HEK293 (cell line): ENCODE measurements around the gene RAB11FIP3.
A peak's percentile ranks its signal among the peaks of the same experiment; 100 is the strongest.

Experiments used
- CTCF ChIA-PET: fragments of 350-600 bp; formaldehyde crosslinking; extraction: SDS; loops from one replicate; lab custom pipeline; 2021; ENCODE audit warnings: antibody characterized with exemption; lab: Yijun Ruan, JAX
- POLR2A ChIA-PET: fragments of 300-600 bp; formaldehyde crosslinking; extraction: SDS; loops from one replicate; lab custom pipeline; 2020; ENCODE audit warnings: antibody characterized with exemption, inconsistent platforms; lab: Yijun Ruan, JAX
- H3K27ac ChIP-seq: fragments of 200-500 bp; sonication (Bioruptor generic); 2 replicates; pipeline ENCODE4 v1.5.1; 2014; ENCODE audit warnings: low read depth, low read length, control low read depth, inconsistent platforms; ENCODE audit errors: extremely low read depth
- H3K36me3 ChIP-seq, 2 experiments: fragments of 200-500 bp in 1 of 2; sonication (Bioruptor generic) in 1 of 2; 1 replicate in 1 of 2; 2 replicates in 1 of 2; pipeline ENCODE4 v1.5.1; 2014 to 2017; ENCODE audit warnings: inconsistent platforms in 2 of 2, low read length in 2 of 2; ENCODE audit not compliant: control insufficient read depth in 2 of 2, insufficient read depth in 1 of 2
- H3K4me1 ChIP-seq: fragments of 200-500 bp; sonication (Bioruptor generic); 2 replicates; pipeline ENCODE4 v1.5.1; 2014; ENCODE audit warnings: mild to moderate bottlenecking, low read length, inconsistent platforms; ENCODE audit not compliant: control insufficient read depth, insufficient read depth
- H3K4me3 ChIP-seq: 2 replicates; pipeline ENCODE4 v1.5.1; 2011; ENCODE audit warnings: low read depth, mild to moderate bottlenecking, control low read depth, low read length, moderate library complexity
- H3K9me3 ChIP-seq: fragments of 200-500 bp; sonication (Bioruptor generic); 2 replicates; pipeline ENCODE4 v1.5.1; 2014; ENCODE audit warnings: low read depth, low read length, inconsistent platforms; ENCODE audit not compliant: control insufficient read depth, insufficient read depth
- EGR2 ChIP-seq: fragments of 450-650 bp; formaldehyde crosslinking; IDR thresholded peaks from 2 replicates; pipeline ENCODE4 v1.5.1; 2016; ENCODE audit warnings: low read depth, missing biosample characterization, missing genetic modification characterization
- GFI1B ChIP-seq: fragments of 450-650 bp; formaldehyde crosslinking; IDR thresholded peaks from 2 replicates; pipeline ENCODE4 v1.5.1; 2016; ENCODE audit warnings: missing biosample characterization, missing genetic modification characterization
- KLF7 ChIP-seq: fragments of 450-650 bp; formaldehyde crosslinking; IDR thresholded peaks from 2 replicates; pipeline ENCODE4 v1.5.1; 2016; ENCODE audit warnings: missing biosample characterization, missing genetic modification characterization, borderline replicate concordance
- MZF1 ChIP-seq: fragments of 450-650 bp; formaldehyde crosslinking; IDR thresholded peaks from 2 replicates; pipeline ENCODE4 v1.5.1; 2017; ENCODE audit warnings: missing biosample characterization, missing genetic modification characterization, borderline replicate concordance
- PRDM1 ChIP-seq: fragments of 450-650 bp; formaldehyde crosslinking; IDR thresholded peaks from 2 replicates; pipeline ENCODE4; 2016; ENCODE audit warnings: missing biosample characterization, missing genetic modification characterization
- ZNF169 ChIP-seq: fragments of 450-650 bp; formaldehyde crosslinking; IDR thresholded peaks from 2 replicates; pipeline ENCODE4 v1.5.1; 2016; ENCODE audit warnings: missing biosample characterization, missing genetic modification characterization
- ZNF211 ChIP-seq: fragments of 450-650 bp; formaldehyde crosslinking; IDR thresholded peaks from 2 replicates; pipeline ENCODE4 v1.5.1; 2016; ENCODE audit warnings: low read depth, missing biosample characterization, missing genetic modification characterization
- ZNF248 ChIP-seq: fragments of 450-650 bp; formaldehyde crosslinking; IDR thresholded peaks from 2 replicates; pipeline ENCODE4 v1.5.1; 2017; ENCODE audit warnings: missing biosample characterization, missing genetic modification characterization
- ZNF266 ChIP-seq: fragments of 450-650 bp; formaldehyde crosslinking; IDR thresholded peaks from 2 replicates; pipeline ENCODE4 v1.5.1; 2016; ENCODE audit warnings: missing biosample characterization, missing genetic modification characterization, low read depth
- ZNF274 ChIP-seq, 2 experiments: fragments of 200-500 bp in 1 of 2; fragments of 450-650 bp in 1 of 2; sonication (Bioruptor generic) in 1 of 2; formaldehyde crosslinking in 1 of 2; IDR thresholded peaks; 2 replicates each; pipeline versions ENCODE4 v1.5.1 to v1.6.1; 2014 to 2016; ENCODE audit warnings: borderline replicate concordance in 1 of 2, inconsistent platforms in 1 of 2, low read length in 1 of 2, missing biosample characterization in 1 of 2, missing genetic modification characterization in 1 of 2
- ZNF302 ChIP-seq: fragments of 450-650 bp; formaldehyde crosslinking; IDR thresholded peaks from 2 replicates; pipeline ENCODE4 v1.5.1; 2016; ENCODE audit warnings: missing biosample characterization, missing genetic modification characterization, low read depth
- ZNF561 ChIP-seq: fragments of 450-650 bp; IDR thresholded peaks from 2 replicates; pipeline ENCODE4 v1.5.1; 2018; ENCODE audit warnings: missing biosample characterization, missing genetic modification characterization, borderline replicate concordance
- ZNF624 ChIP-seq: fragments of 450-650 bp; formaldehyde crosslinking; IDR thresholded peaks from 2 replicates; pipeline ENCODE4 v1.5.1; 2017; ENCODE audit warnings: missing biosample characterization, missing genetic modification characterization
- ZNF626 ChIP-seq: fragments of 450-650 bp; sonication (Bioruptor Pico); formaldehyde crosslinking; IDR thresholded peaks from 2 replicates; pipeline ENCODE4 v1.5.1; 2018; ENCODE audit warnings: missing biosample characterization, missing genetic modification characterization, inconsistent platforms
- ZNF777 ChIP-seq: fragments of 450-650 bp; formaldehyde crosslinking; IDR thresholded peaks from 2 replicates; pipeline ENCODE4 v1.5.1; 2017; ENCODE audit warnings: missing biosample characterization, missing genetic modification characterization, borderline replicate concordance
- TF ChIP-seq, protein P1 (sequence below): fragments of 450-650 bp; formaldehyde crosslinking; IDR thresholded peaks from 2 replicates; pipeline ENCODE4 v1.5.1; 2016; ENCODE audit warnings: missing biosample characterization, missing genetic modification characterization, borderline replicate concordance
- TF ChIP-seq, protein P2 (sequence below): fragments of 450-650 bp; formaldehyde crosslinking; IDR thresholded peaks from 2 replicates; pipeline ENCODE4 v1.5.1; 2017; ENCODE audit warnings: missing biosample characterization, missing genetic modification characterization
- TF ChIP-seq, protein P3 (sequence below): fragments of 450-650 bp; formaldehyde crosslinking; IDR thresholded peaks from 2 replicates; pipeline ENCODE4 v1.5.1; 2016; ENCODE audit warnings: missing biosample characterization, missing genetic modification characterization

Gene RAB11FIP3

DNA sequence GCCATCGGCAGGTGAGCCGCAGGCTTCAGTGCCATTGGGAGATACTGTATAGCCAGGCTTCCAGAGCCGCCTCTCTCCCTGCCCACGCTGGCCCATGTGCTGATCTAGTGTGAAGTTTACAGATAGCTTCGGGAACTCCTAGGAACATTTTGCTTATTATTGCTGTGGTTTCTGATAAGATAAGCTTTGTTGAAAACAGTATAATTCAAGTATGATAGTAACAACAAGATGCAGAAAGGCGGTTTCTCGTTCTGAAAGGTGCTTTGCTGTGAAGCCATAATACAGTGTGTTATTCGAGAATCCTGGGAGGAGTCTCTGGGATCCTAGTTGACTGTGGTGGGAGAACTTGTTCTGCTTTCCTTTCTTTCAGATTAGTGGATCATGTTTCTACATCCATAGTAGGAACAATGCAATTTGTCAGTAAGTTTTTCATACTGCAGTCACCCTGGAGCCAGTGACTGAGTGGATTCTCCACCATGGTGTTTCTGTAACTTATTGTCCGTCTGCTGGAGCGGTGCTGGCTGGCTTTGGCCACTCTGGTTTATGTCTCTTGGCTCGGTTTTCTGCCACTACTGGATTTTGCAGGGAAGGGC is 31.5 kb downstream of the RAB11FIP3 start (continued):
- TF ChIP-seq, protein P1, sequence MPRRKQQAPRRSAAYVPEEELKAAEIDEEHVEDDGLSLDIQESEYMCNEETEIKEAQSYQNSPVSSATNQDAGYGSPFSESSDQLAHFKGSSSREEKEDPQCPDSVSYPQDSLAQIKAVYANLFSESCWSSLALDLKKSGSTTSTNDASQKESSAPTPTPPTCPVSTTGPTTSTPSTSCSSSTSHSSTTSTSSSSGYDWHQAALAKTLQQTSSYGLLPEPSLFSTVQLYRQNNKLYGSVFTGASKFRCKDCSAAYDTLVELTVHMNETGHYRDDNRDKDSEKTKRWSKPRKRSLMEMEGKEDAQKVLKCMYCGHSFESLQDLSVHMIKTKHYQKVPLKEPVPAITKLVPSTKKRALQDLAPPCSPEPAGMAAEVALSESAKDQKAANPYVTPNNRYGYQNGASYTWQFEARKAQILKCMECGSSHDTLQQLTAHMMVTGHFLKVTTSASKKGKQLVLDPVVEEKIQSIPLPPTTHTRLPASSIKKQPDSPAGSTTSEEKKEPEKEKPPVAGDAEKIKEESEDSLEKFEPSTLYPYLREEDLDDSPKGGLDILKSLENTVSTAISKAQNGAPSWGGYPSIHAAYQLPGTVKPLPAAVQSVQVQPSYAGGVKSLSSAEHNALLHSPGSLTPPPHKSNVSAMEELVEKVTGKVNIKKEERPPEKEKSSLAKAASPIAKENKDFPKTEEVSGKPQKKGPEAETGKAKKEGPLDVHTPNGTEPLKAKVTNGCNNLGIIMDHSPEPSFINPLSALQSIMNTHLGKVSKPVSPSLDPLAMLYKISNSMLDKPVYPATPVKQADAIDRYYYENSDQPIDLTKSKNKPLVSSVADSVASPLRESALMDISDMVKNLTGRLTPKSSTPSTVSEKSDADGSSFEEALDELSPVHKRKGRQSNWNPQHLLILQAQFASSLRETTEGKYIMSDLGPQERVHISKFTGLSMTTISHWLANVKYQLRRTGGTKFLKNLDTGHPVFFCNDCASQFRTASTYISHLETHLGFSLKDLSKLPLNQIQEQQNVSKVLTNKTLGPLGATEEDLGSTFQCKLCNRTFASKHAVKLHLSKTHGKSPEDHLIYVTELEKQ (tag by site-specific recombination): no peak
- TF ChIP-seq ZNF302 (no peak), PRDM1 (peak; percentile 58), ZNF777 (tag by site-specific recombination) (no peak), ZNF211 (tag by site-specific recombination) (no peak), EGR2 (tag by site-specific recombination) (peak; percentile 26; the same call in 1 of the 2 replicates)
- TF ChIP-seq, protein P2, sequence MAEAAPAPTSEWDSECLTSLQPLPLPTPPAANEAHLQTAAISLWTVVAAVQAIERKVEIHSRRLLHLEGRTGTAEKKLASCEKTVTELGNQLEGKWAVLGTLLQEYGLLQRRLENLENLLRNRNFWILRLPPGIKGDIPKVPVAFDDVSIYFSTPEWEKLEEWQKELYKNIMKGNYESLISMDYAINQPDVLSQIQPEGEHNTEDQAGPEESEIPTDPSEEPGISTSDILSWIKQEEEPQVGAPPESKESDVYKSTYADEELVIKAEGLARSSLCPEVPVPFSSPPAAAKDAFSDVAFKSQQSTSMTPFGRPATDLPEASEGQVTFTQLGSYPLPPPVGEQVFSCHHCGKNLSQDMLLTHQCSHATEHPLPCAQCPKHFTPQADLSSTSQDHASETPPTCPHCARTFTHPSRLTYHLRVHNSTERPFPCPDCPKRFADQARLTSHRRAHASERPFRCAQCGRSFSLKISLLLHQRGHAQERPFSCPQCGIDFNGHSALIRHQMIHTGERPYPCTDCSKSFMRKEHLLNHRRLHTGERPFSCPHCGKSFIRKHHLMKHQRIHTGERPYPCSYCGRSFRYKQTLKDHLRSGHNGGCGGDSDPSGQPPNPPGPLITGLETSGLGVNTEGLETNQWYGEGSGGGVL (tag by site-specific recombination): no peak

DNA sequence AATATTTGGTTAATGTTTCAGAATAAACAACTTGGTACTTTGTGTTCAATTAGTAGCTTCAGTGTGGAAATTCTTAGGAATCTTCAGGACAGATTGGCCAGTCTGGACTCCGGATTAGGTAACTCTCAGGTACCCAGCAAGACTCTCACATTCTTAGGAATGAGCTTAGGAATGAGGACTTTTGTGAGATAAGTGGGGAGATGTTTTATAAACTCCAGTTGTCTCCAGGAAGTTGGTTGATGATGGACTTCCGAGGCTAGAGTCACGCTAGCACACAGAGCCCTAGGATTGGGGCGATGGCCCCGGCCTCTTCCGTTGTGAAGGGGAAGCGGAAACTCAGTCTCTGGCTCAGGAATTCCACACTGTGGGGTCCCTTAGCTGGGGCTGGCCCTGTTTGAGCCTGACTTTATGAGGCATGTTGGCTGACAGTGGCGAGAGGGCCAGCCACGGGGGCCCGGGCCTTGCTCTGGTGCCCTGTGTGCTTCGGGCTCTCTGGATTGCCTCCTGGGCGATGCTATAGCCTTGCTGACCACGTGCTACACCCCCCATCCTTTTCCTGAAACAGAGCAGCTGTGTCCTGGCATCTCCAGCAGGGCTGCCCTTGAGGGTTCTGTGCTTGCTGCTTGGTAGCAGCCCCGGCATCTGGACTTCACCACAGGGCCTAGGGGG is 32.4 kb downstream of the RAB11FIP3 start:
- ChIA-PET CTCF (interaction anchor here (1.4 kb wide), 1 partner anchor 30 kb away, joined by 5 read pairs; no protein-coding TSS in a partner anchor), POLR2A (no interaction called here)
- TF ChIP-seq GFI1B (tag by site-specific recombination): no peak
- TF ChIP-seq ZNF624 (tag by site-specific recombination): no peak
- no peak for TF ChIP-seq ZNF626 (tag by site-specific recombination)
- no peak for TF ChIP-seq ZNF561
- TF ChIP-seq ZNF248 (tag by site-specific recombination): no peak
- TF ChIP-seq KLF7 (tag by site-specific recombination): no peak
- TF ChIP-seq MZF1 (tag by site-specific recombination): no peak
- no peak for TF ChIP-seq ZNF169 (tag by site-specific recombination)
- TF ChIP-seq, protein P3, sequence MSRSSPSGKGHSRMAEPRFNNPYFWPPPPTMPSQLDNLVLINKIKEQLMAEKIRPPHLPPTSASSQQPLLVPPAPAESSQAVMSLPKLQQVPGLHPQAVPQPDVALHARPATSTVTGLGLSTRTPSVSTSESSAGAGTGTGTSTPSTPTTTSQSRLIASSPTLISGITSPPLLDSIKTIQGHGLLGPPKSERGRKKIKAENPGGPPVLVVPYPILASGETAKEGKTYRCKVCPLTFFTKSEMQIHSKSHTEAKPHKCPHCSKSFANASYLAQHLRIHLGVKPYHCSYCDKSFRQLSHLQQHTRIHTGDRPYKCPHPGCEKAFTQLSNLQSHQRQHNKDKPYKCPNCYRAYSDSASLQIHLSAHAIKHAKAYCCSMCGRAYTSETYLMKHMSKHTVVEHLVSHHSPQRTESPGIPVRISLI (tag by site-specific recombination): no peak
- no peak for TF ChIP-seq ZNF266 (tag by site-specific recombination)
- TF ChIP-seq ZNF274 (IDR thresholded peaks at IDR 0.05; ENCODE audit: low read length): no peak
- TF ChIP-seq ZNF274 (tag by site-specific recombination; IDR thresholded peaks at IDR 0.05; ENCODE audit: borderline replicate concordance): no peak
- Histone ChIP-seq H3K36me3 (peaks cover 0 to 19% of the 10 kb centered on the region in 2 experiments; a peak in 2 of 3 replicates), H3K9me3 (no peaks in the 10 kb centered on the region), H3K27ac (no peak overlapping the region), H3K4me1 (peaks cover 10% of the 10 kb centered on the region), H3K4me3 (no peak overlapping the region)
